ENCODE results near the gene FAM193B. TPM values are rescaled to one million over a fixed set of nuclear protein-coding genes. Genes with fewer than 3 reads are reported as not detected.

FAM193B gene
- total and polyA plus RNA-seq, 9 of the 15 experiments (the other 6 are each of a cell fraction or from before 2014, with no cell fraction given): 4.4 to 76.4 (median 37.3) TPM

GRCh38 chr5:177496727-177497291 is 57.6 kb downstream of the FAM193B start (continued):
- TF ChIP-seq TAF1 (IDR thresholded peaks at IDR 0.05; ENCODE audit: control insufficient read depth, extremely low read depth, insufficient read depth, low read length, severe bottlenecking) (peak; percentile 87), RERE (CRISPR knock-in tag; IDR thresholded peaks at IDR 0.05; ENCODE audit: borderline replicate concordance) (no peak), FOSL1 (tag; conservative IDR thresholded peaks at IDR 0.05) (peak; percentile 82), ARID3B (CRISPR knock-in tag; IDR thresholded peaks at IDR 0.05; ENCODE audit: borderline replicate concordance) (no peak), PHF21A (IDR thresholded peaks at IDR 0.05; ENCODE audit: borderline replicate concordance, low read depth) (no peak), DLX4 (CRISPR knock-in tag; IDR thresholded peaks at IDR 0.05) (no peak), RB1 (IDR thresholded peaks at IDR 0.05; ENCODE audit: low read depth) (peak; percentile 8; the same call in 1 of the 2 replicates), ZKSCAN8 (CRISPR knock-in tag; IDR thresholded peaks at IDR 0.05) (no peak; the same call in 1 of the 2 replicates), ADNP (tag; IDR thresholded peaks at IDR 0.05) (no peak), ARID1B (IDR thresholded peaks at IDR 0.05) (peak; percentile 35; the same call in 1 of the 2 replicates), CCNT2 (IDR thresholded peaks at IDR 0.05; ENCODE audit: borderline replicate concordance, extremely low read depth, insufficient read length, low read depth, low read length) (peak; percentile 76), GTF3C2 (IDR thresholded peaks at IDR 0.05; ENCODE audit: borderline replicate concordance, extremely low read depth, insufficient read length) (no peak), SMAD4 (CRISPR knock-in tag; conservative IDR thresholded peaks at IDR 0.05) (0 out of 2 replicates have a peak, but pooled peaks have one; percentile 23), FOXJ2 (tag; IDR thresholded peaks at IDR 0.05) (no peak)

Data from K562 (cell line).